Central memory CD8-positive, alpha-beta T cell (primary cell): ENCODE measurements around the gene CPT1C.

Source experiments
- ATAC-seq: fragments of 150-1000 bp; cut with Tn5 transposase; replicated peaks from 2 replicates; pipeline ENCODE4 v1.10.0; 2022; ENCODE audit warnings: mild to moderate bottlenecking, moderate FRiP score, moderate number of reproducible peaks; ENCODE audit not compliant: poor library complexity, severe bottlenecking; ENCODE audit errors: extremely low read depth
- DNase-seq, 2 donors: peaks; one replicate each; pipeline ENCODE4 v3.0.0; 2021; ENCODE audit warnings: low spot score in 2 of 2
- H3K27ac Mint-ChIP-seq: one replicate; pipeline ENCODE4 v1.8.0; 2022; ENCODE audit warnings: low read depth, mild to moderate bottlenecking, moderate library complexity, mixed read lengths
- H3K27me3 Mint-ChIP-seq: one replicate; pipeline ENCODE4 v1.8.0; 2022; ENCODE audit warnings: mixed read lengths
- H3K36me3 Mint-ChIP-seq: one replicate; pipeline ENCODE4 v1.8.0; 2022; ENCODE audit warnings: mild to moderate bottlenecking, moderate library complexity, mixed read lengths; ENCODE audit not compliant: insufficient read depth
- H3K4me1 Mint-ChIP-seq: one replicate; pipeline ENCODE4 v1.8.0; 2022; ENCODE audit warnings: mixed read lengths
- H3K4me3 Mint-ChIP-seq: one replicate; pipeline ENCODE4 v1.8.0; 2022; ENCODE audit warnings: mild to moderate bottlenecking, moderate library complexity, mixed read lengths
- H3K9me3 Mint-ChIP-seq: one replicate; pipeline ENCODE4 v1.8.0; 2022; ENCODE audit warnings: mixed read lengths

CPT1C gene

DNA sequence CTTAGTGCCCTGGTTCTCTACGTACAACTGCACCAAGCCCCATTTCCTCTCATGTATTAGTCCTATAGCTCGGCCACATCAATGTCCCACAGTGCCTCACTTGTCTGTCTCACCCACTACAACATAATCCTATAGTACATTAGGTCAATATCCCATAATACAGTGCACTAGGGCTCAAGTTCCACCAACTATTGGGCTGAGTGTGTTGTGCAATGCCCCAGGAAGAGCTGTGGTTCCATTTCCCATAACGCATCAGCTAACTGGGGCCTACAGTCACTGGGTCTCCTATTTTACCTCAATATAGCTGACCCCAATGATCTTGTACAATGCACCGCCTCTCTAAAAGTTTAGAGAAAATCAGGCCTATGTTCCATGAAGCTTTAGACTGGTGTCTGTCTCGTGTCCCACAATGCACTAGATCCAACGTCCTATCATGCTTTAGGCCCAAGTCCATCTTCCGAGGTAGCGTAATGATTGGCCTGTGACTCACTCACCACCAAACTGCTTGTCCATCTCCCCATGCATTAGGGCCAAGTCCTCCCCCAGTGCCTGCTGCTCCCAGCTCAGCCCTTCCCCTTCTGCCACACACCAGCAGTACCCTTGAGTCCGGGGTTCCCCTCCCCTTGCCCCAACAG lies 50.4 kb downstream of the CPT1C start:
- DNase-seq (no peak), ATAC-seq (no peak)
- peaks cover 5% of the 10 kb centered on the region for H3K4me1 Mint-ChIP-seq
- no peak overlapping the region for H3K4me3 Mint-ChIP-seq
- no peaks in the 10 kb centered on the region for H3K27me3 Mint-ChIP-seq
- H3K9me3 Mint-ChIP-seq: no peaks in the 10 kb centered on the region
- H3K36me3 Mint-ChIP-seq: peaks cover 3% of the 10 kb centered on the region
- H3K27ac Mint-ChIP-seq: no peak overlapping the region

DNA sequence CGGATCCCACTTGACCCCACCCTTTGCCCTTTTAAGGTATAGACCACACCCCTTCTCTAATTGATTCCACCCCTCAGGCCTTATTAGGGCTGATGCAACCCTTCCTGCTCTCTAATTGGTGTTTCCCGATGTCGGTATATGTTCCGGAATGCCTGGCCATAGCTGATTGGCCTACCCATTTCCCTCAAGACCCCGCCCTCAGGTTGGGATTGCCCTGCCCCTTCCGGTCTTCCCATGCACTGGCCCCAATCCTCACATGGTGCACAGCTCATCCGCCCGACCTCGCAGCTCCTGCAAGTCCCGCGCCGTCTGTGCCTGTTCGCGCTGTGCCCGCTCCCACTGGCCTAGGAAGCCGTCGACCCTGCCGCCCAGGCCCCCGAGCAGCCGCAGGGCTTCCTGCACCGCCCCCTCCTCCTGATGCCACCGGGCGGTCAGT lies 54.0 kb downstream of the CPT1C start:
- DNase-seq (no peak), ATAC-seq (no peak)
- no peaks in the 10 kb centered on the region for H3K4me1 Mint-ChIP-seq
- H3K27me3 Mint-ChIP-seq: no peaks in the 10 kb centered on the region
- H3K4me3 Mint-ChIP-seq: no peak overlapping the region
- H3K9me3 Mint-ChIP-seq: no peaks in the 10 kb centered on the region
- H3K36me3 Mint-ChIP-seq: peaks cover 3% of the 10 kb centered on the region
- H3K27ac Mint-ChIP-seq: no peak overlapping the region

DNA sequence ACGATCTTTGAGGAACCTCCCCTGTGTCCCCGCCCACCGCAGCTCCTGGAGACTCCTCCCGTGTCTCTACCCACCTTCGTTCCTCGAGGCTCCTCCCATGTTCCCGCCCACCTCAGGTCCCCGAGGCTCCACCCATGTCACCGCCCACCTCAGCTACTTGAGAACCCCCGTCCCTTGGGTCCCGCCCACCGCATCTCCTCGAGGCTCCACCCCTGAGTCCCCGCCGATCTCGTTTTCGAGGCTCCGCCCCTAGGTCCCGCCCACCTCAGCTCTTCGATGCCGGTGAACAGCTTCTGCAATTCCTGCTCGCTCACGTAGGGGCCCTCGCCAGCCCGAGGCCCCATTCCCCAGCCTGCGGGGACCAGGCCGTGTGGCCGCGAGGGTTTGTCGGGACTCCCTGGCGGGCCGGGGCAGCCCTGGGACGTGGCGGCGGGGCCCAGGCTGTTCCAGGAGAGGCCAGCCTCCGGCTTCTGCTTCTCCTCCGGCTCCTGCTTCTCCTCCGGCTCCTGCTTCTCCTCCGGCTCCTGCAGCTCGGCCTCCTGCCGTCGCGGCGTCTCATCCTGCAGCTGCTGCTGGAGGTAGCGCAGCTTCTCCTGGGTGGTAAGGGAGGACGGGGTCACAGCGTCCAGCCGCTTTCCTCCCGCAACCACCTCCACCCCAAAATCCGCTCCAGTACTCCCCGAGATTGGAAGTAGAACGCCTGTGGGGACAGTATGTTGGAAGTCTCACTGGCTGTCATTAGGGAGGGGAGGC lies 55.5 kb downstream of the CPT1C start:
- Mint-ChIP-seq H3K27ac (no peak overlapping the region), H3K4me3 (peak overlapping the region; percentile 27), H3K9me3 (no peaks in the 10 kb centered on the region), H3K36me3 (peaks cover 3% of the 10 kb centered on the region), H3K27me3 (no peaks in the 10 kb centered on the region), H3K4me1 (no peaks in the 10 kb centered on the region)
- ATAC-seq (no peak), DNase-seq (peak; percentile 20 to 21)

DNA sequence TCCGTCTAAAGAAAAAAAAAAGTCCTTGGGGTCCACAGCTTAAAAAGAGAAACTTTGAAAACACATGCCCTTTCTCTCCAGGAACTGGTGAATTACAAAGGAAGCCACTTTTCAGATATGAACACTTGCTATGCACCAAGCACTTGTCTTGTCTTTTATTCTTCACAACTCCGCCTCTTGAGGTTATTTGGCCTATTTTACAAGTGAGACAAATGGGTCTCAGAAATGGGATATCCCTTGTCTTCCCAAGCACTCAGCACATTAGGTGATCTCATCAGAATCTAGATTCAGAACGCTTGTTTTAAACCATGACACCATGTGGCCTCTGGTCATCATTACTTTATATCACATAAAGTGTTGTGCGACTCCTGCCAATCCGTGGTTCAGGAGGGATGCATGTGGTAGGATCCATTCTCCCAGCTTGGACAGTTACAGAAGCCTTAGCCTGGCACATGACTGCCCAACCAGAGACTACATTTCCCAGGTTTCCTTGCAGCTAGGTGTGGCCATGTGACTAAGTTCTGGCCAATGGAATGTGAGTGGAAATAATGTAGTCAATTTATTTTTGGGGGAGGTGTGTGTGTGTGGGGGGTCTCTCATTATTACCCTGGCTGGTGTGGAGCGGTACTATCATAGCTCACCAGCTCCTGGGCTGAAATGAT lies 58.3 kb downstream of the CPT1C start:
- Mint-ChIP-seq H3K4me1 (no peaks in the 10 kb centered on the region), H3K9me3 (no peaks in the 10 kb centered on the region), H3K27me3 (no peaks in the 10 kb centered on the region), H3K36me3 (no peaks in the 10 kb centered on the region), H3K27ac (no peak overlapping the region), H3K4me3 (no peak overlapping the region)
- no peak for ATAC-seq
- no peak for DNase-seq

DNA sequence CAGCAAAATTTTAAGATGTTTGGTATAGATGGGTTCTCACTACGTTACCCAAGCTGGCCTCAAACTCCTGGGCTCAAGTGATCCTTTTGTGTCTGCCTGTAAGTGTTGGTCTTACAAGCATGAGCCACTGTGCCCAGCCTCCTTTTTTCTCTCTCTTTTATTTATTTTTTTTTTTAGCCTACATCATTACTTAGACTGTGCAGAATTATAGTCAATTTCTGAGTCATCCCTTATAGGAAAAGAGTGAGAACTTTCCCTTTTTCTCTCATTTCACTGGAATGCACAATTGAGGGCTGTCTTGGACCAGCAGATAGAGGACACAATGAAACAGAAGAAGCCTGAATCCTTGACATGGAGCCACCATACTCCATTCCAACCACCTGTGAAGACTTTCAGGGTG lies 58.9 kb downstream of the CPT1C start:
- Mint-ChIP-seq H3K9me3 (no peaks in the 10 kb centered on the region), H3K27me3 (no peaks in the 10 kb centered on the region), H3K4me3 (no peak overlapping the region), H3K27ac (no peak overlapping the region), H3K36me3 (no peaks in the 10 kb centered on the region), H3K4me1 (no peaks in the 10 kb centered on the region)
- ATAC-seq (no peak), DNase-seq (no peak)

DNA sequence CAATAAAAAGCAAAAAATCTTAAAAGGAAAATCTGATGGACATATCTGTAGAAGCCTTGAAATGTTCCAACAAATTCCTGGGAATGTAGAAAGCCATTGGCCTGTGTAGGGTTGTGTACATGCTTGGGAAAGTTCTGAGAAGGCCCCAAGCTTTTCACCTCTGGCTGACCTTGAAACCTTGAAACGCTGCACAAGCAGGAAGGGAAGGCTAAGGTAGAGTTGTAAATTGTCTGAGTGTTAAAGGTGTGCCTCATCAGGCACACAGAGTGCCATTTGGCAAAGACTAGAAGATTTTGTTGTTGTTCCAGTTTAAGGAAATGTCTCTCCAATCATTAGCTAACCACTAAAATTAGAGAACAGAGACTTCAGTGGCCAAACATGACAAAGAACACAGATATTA lies 61.8 kb downstream of the CPT1C start:
- ATAC-seq (no peak), DNase-seq (no peak)
- Mint-ChIP-seq H3K9me3 (no peaks in the 10 kb centered on the region), H3K27ac (no peak overlapping the region), H3K4me3 (no peak overlapping the region), H3K36me3 (no peaks in the 10 kb centered on the region), H3K27me3 (no peaks in the 10 kb centered on the region), H3K4me1 (no peaks in the 10 kb centered on the region)

DNA sequence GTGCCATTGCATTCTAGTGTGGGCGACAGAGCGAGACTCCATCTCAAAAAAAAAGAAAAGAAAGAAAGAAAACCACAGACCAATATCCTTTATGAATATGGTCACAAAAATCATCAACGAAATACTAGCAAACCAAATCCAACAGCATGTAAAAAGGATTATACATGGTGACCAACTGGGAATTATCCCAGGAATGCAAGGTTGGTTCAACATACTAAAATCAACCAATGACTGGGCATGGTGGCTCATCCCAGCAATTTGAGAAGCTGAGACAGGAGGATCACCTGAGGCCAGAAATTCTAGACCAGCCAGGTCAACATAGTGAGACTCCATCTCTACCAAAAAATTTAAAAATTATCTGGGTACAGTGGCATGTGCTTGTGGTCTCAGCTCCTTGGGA lies 65.0 kb downstream of the CPT1C start:
- H3K4me1 Mint-ChIP-seq: no peaks in the 10 kb centered on the region
- no peaks in the 10 kb centered on the region for H3K36me3 Mint-ChIP-seq
- no peaks in the 10 kb centered on the region for H3K27me3 Mint-ChIP-seq
- no peak for ATAC-seq
- H3K9me3 Mint-ChIP-seq: no peaks in the 10 kb centered on the region
- H3K4me3 Mint-ChIP-seq: no peak overlapping the region
- no peak for DNase-seq
- no peak overlapping the region for H3K27ac Mint-ChIP-seq

DNA sequence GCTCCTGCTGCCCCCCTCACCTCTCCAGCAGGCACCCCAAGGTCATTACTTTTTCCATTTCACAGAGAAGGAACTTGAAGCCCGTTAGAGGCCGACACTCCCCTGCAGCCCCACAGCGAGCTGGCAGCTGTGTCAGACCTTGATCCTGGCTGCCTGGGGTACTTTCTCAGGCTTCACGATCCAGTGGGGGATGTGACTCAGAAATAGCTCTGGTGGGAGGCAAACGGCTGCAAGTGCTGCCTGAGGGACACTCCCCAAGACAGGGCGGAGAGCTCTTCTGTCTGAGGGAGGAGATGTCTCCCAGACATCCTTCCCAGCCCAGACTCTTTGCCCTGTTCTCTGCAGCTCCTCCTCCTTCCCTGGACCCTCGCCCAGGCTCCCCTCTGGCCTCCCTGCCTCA lies 67.4 kb downstream of the CPT1C start:
- DNase-seq: no peak
- ATAC-seq: no peak
- Mint-ChIP-seq H3K4me1 (no peaks in the 10 kb centered on the region), H3K4me3 (no peak overlapping the region), H3K27ac (no peak overlapping the region), H3K36me3 (no peaks in the 10 kb centered on the region), H3K9me3 (no peaks in the 10 kb centered on the region), H3K27me3 (no peaks in the 10 kb centered on the region)

DNA sequence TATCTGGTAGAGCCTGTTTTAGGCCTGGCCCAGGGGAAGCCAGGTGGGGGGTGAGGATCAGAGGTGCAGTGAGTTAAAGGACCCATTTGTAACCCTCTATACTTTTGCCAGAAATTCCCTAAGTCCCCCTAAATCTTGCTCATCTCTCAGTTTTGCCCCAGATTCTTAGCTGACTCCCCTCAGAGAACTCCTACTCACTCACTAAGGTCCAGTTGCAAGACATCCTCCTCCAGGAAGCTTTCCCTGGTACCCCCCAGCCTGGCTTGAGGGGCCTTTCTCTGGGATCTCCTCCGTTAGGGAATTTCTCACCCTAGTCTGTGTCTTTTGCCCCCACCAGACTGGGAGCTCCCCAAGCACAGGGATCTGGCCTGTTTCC lies 70.3 kb downstream of the CPT1C start:
- no peaks in the 10 kb centered on the region for H3K9me3 Mint-ChIP-seq
- H3K27ac Mint-ChIP-seq: no peak overlapping the region
- H3K4me3 Mint-ChIP-seq: no peak overlapping the region
- no peaks in the 10 kb centered on the region for H3K36me3 Mint-ChIP-seq
- DNase-seq: no peak
- peaks cover 4% of the 10 kb centered on the region for H3K4me1 Mint-ChIP-seq
- ATAC-seq: no peak
- no peaks in the 10 kb centered on the region for H3K27me3 Mint-ChIP-seq

DNA sequence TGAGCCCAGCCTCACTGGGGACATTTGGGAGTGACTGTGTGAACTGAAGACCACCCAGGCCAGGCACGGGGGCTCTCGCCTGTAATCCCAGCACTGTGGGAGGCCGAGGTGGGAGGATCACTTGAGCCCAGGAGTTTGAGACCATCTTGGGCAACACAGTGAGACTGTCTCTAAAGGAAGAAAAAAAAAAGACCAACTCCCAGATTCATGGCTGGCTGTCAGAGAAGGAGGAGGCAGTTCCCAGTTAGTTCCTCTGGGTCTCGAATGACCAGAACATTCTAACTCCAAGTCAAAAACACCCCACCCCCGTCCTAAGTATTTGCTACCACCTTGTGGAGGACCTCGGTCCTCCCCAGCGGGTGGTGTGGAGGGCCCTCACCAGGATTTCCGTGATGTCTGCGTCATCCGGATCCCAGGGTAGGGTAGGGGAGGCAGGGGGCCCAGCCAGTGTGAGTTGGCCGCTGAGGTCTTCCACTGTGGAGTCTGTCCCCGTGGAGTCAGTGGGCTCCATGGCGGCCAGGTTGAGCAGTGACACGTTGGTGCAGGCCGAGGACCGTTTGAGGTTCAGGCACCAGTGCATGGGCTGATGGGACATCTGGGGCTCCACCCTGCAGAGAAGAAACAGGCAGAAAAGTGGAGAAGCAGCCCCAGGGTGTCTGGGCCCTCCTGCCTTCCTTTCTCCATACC lies 70.9 kb downstream of the CPT1C start:
- H3K9me3 Mint-ChIP-seq: no peaks in the 10 kb centered on the region
- H3K4me1 Mint-ChIP-seq: peaks cover 8% of the 10 kb centered on the region
- no peak for ATAC-seq
- H3K36me3 Mint-ChIP-seq: peaks cover 4% of the 10 kb centered on the region
- H3K27ac Mint-ChIP-seq: no peak overlapping the region
- no peak for DNase-seq
- H3K4me3 Mint-ChIP-seq: no peak overlapping the region
- H3K27me3 Mint-ChIP-seq: no peaks in the 10 kb centered on the region

DNA sequence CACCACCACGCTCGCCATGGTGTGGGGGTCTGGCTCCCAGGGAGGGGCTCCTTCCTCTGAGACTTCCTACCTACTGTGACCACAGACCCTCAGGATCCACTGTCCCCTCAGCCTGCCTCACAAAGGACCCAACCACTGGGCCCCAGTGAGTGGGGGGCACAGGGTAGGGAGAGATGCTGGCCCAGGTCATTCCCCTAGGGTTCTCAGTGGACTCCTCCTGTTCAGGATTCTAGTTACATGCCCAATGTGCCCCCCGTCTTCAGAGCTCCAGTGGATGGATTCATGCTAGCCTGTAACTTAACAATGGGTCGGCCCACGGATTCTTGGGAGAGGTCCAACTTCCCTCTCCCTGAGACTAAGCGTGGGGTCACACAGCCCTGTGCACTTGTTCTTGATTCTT lies 72.3 kb downstream of the CPT1C start, which contains the start of gene TSKS:
Gene TSKS (minus strand): TSS at position 77 of the 400 bp plus-strand sequence. CDS start 59 bp downstream, at position 18.
- ATAC-seq (no peak), DNase-seq (no peak)
- H3K4me1 Mint-ChIP-seq: peaks cover 20% of the 10 kb centered on the region
- no peaks in the 10 kb centered on the region for H3K27me3 Mint-ChIP-seq
- no peak within 1 kb of the TSS for H3K27ac Mint-ChIP-seq
- no peaks in the 10 kb centered on the region for H3K9me3 Mint-ChIP-seq
- peaks cover 8% of the 10 kb centered on the region for H3K36me3 Mint-ChIP-seq
- H3K4me3 Mint-ChIP-seq: no peak within 1 kb of the TSS
